ENCODE results near the gene MSH5. TPM values are rescaled to one million over a fixed set of nuclear protein-coding genes. Genes with fewer than 3 reads are reported as not detected.
"Not testable (repeated sequence)": the region's sequence is repeated elsewhere in the genome, so short reads cannot be mapped to it uniquely, and the experiment has no call there.

The MSH5 gene
- total and polyA plus RNA-seq, 4 experiments from 2014 or later: 0.95 to 12.1 (median 7.3) TPM

DNA sequence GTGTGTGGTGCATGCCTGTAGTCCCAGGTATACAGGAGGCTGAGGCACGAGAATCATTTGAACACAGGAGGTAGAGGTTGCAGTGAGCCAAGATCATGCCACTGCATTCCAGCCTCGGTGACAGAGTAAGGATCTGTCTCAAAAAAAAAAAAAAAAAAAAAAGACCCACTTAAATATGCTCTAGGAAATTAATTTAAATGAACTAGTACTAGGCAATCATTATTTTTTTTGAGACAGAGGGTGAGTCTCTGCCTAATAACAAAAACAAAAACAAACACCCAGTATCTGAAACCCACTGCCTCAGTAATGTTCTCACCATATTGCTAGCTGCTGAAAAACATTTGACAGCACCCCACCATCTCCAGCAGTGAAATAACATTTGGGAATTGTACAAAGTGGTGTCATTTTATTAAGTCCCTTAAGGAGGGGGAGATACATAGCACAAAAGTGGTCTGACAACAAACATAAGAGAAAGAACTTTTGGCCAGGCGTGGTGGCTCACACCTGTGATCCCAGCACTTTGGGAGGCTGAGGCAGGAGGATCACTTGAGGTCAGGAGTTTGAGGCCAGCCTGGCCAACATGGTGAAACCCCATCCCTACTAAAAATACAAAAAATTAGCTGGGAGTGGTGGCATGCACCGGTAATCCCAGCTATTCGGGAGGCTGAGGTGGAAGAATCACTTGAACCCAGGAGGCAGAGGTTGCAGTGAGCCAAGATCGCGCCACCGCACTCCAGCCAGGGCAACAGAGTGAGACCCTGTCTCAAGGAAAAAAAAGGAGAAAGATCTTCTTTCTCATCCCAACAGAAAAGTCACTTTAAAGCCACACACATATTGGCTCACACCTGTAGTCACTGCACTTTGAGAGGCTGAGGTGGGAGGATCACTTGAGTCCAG lies 61.5 kb downstream of the MSH5 start:
- H3K27ac Mint-ChIP-seq: peak overlapping the region in 1 of 7 donors; percentile 22
- H3K4me1 ChIP-seq (ENCODE audit: insufficient read depth, low read length): peaks cover 40% of the 10 kb centered on the region
- intact Hi-C loops (cut with micrococcal nuclease); H3K36me3 ChIP-seq (ENCODE audit: insufficient read depth, low read length); H3K9me3 Mint-ChIP-seq; H3K4me3 Mint-ChIP-seq; DNase-seq; H3K9me3 ChIP-seq (ENCODE audit: control insufficient read depth in 1 of 2, low read length in 2 of 2); H3K27ac ChIP-seq (ENCODE audit: low read depth, low read length); H3K27me3 ChIP-seq (ENCODE audit: insufficient read depth, low read length); H3K27me3 Mint-ChIP-seq; H3K4me3 ChIP-seq (ENCODE audit: low read length in 2 of 2): not testable (repeated sequence)
- H3K4me1 Mint-ChIP-seq: peaks cover 18 to 47% (median 29%) of the 10 kb centered on the region in 4 donors
- ChIA-PET POLR2A (ENCODE audit: partially characterized antibody) (interaction anchor here (0.9 to 6.5 kb wide), 2 partner anchors 12 to 61 kb away, joined by 3 to 73 read pairs; partner anchors contain the start of genes HSPA1A and HSPA1L), CTCF (ENCODE audit: partially characterized antibody) (interaction anchor here (2.2 kb wide), 1 partner anchor 12 kb away, joined by 5 read pairs; no protein-coding TSS in a partner anchor)
- peaks cover 5 to 15% of the 10 kb centered on the region in 2 donors for H3K36me3 Mint-ChIP-seq

DNA sequence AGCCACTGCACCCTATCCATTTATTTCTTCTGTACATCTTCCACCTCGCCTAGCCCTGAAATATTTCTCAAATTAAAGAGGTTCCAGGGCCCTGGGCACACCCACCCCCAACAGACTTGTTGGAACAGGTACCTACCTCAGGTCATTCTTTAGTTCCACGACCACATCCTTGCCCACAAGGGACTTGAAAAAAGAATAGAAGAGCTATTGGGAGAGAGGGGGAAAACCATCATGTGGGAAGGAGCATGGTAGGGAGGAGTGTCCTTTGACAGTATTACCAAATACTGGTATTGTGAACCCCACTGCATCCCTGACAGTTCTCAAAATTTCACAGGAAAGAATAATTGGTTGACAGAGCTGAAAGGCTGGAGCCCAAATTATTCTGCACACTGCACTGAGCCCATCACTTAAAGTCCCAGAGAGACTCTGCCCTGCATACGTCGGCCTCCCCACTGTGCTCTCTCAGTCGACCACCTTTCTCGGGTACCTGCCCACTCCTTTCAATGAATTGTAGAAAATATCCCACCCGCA lies 66.2 kb downstream of the MSH5 start:
- Mint-ChIP-seq H3K36me3 (peaks cover 20 to 41% of the 10 kb centered on the region in 2 donors), H3K9me3 (no peaks in the 10 kb centered on the region), H3K4me3 (peak overlapping the region; percentile 86 to 97 (median 90)), H3K27me3 (no peaks in the 10 kb centered on the region), H3K4me1 (peaks cover 11 to 33% (median 27%) of the 10 kb centered on the region in 4 donors), H3K27ac (peak overlapping the region; percentile 89 to 97 (median 93))
- CTCF ChIA-PET (ENCODE audit: partially characterized antibody): interaction anchor here (1.1 to 3.7 kb wide), 8 partner anchors 10 to 75 kb away, joined by 5 to 20 read pairs (median 10); partner anchors contain the start of genes CLIC1 and VARS1
- peak overlapping the region; percentile 84 to 89 for H3K4me3 ChIP-seq (ENCODE audit: low read length in 2 of 2)
- peaks cover 22% of the 10 kb centered on the region for H3K4me1 ChIP-seq (ENCODE audit: insufficient read depth, low read length)
- H3K27me3 ChIP-seq (ENCODE audit: insufficient read depth, low read length): no peaks in the 10 kb centered on the region
- intact Hi-C loops (cut with micrococcal nuclease): loop anchor here (1.0 kb wide), 1 partner anchor 11 kb away; the partner anchor contains the start of gene VARS1
- peak overlapping the region; percentile 80 for H3K27ac ChIP-seq (ENCODE audit: low read depth, low read length)
- H3K9me3 ChIP-seq (ENCODE audit: control insufficient read depth in 1 of 2, low read length in 2 of 2): no peaks in the 10 kb centered on the region
- peaks cover 11% of the 10 kb centered on the region for H3K36me3 ChIP-seq (ENCODE audit: insufficient read depth, low read length)
- POLR2A ChIA-PET (ENCODE audit: partially characterized antibody): interaction anchor here (0.6 to 6.2 kb wide), 22 partner anchors 9 to 609 kb away, joined by 3 to 93 read pairs (median 6); partner anchors contain the start of genes ABHD16A, BAG6, CLIC1 and CSNK2B
- DNase-seq: no peak

DNA sequence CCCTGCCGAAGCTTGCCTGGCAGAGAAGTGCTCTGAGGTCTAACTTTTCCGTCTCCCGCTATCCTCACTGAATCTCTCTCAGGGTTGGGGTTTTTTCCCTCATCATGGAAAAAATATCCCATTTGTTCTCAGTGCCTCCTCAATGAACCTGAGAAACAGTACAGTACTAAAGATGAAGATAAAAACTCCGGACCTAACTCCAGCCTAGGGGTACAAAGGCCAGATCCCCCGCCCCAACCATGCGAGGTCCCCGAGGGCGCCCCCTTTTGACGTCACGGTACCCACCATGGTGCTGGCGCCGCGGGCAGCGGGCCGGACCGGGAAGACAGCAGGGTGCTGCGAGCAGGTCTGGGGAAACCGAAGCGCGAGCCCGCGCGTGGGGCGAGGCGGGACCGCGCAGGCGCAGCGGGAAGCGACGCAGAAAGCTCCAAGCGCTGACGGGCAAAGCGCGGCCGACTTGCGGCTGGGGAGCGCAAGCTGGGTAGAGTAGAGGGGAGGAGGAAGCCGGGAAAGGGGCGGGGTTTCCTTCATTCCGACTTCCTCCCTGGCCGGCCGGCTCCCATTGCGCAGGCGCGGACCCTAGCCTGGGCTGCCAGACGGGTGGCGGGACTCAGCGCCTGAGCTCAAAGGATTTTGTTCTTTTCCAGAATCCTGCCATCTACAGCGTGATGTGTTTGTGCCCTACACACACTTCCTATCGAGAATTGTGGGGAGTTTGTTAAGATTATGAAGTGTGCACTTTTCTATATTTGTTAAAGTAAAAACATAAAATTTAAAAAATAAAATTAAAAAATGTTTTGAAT lies 66.9 kb downstream of the MSH5 start, which contains the start of gene LSM2:
Gene LSM2, minus strand, starts transcription at position 497 of the 803 bp plus-strand sequence. Its CDS starts 209 bp downstream, at position 288.
- Histone ChIP-seq H3K4me1 (ENCODE audit: insufficient read depth, low read length) (peaks cover 23% of the 10 kb centered on the region), H3K27ac (ENCODE audit: low read depth, low read length) (peak within 1 kb of the TSS; percentile 80), H3K36me3 (ENCODE audit: insufficient read depth, low read length) (peaks cover 16% of the 10 kb centered on the region), H3K9me3 (ENCODE audit: control insufficient read depth in 1 of 2, low read length in 2 of 2) (no peaks in the 10 kb centered on the region), H3K27me3 (ENCODE audit: insufficient read depth, low read length) (no peaks in the 10 kb centered on the region), H3K4me3 (ENCODE audit: low read length in 2 of 2) (peak within 1 kb of the TSS; percentile 84 to 89)
- Mint-ChIP-seq H3K27ac (peak within 1 kb of the TSS; percentile 89 to 97 (median 93)), H3K27me3 (no peaks in the 10 kb centered on the region), H3K36me3 (peaks cover 23 to 41% of the 10 kb centered on the region in 2 donors), H3K4me3 (peak within 1 kb of the TSS; percentile 86 to 97 (median 90)), H3K4me1 (peaks cover 11 to 37% (median 27%) of the 10 kb centered on the region in 4 donors), H3K9me3 (no peaks in the 10 kb centered on the region)
- peak; percentile 97 to 98 (median 97) for DNase-seq
- ChIA-PET CTCF (ENCODE audit: partially characterized antibody) (interaction anchor here (0.6 to 3.7 kb wide), 14 partner anchors 8 to 142 kb away, joined by 3 to 20 read pairs (median 7); partner anchors contain the start of genes CLIC1, GPANK1, HSPA1A and HSPA1L), POLR2A (ENCODE audit: partially characterized antibody) (interaction anchor here (0.7 to 6.2 kb wide), 30 partner anchors 8 to 609 kb away, joined by 3 to 93 read pairs (median 6); partner anchors contain the start of genes ABHD16A, BAG6, CLIC1 and CSNK2B)
- intact Hi-C loops (cut with micrococcal nuclease): loop anchor here (1.0 kb wide), 1 partner anchor 11 kb away; the partner anchor contains the start of gene VARS1

DNA sequence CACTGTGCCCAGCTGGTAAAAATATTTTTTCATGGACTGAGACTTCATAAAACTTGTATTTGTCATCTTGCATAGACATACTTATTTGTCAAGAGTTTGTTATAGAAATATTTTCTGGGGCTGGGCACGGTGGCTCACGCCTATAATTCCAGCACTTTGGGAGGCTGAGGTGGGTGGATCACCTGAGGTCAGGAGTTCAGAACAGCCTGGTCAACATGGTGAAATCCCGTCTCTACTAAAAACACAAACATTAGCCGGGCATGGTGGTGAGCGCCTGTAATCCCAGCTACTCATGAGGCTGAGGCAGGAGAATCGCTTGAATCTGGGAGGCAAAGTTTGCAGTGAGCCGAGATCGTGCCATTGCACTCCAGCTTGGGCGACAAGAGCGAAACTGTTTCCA lies 68.8 kb downstream of the MSH5 start:
- ChIA-PET POLR2A (ENCODE audit: partially characterized antibody) (interaction anchor here (4.0 to 6.2 kb wide), 3 partner anchors 9 to 71 kb away, joined by 32 to 93 read pairs (median 63); partner anchors contain the start of genes CLIC1, MSH5 and VARS1), CTCF (ENCODE audit: partially characterized antibody) (interaction anchor here (1.2 to 3.7 kb wide), 3 partner anchors 9 to 13 kb away, joined by 3 to 12 read pairs (median 4); partner anchors contain the start of gene VARS1)
- H3K27ac ChIP-seq (ENCODE audit: low read depth, low read length); H3K4me3 Mint-ChIP-seq; H3K9me3 ChIP-seq (ENCODE audit: control insufficient read depth in 1 of 2, low read length in 2 of 2); H3K4me3 ChIP-seq (ENCODE audit: low read length in 2 of 2); intact Hi-C loops (cut with micrococcal nuclease); H3K27me3 ChIP-seq (ENCODE audit: insufficient read depth, low read length); DNase-seq; H3K27me3 Mint-ChIP-seq; H3K9me3 Mint-ChIP-seq: not testable (repeated sequence)
- Mint-ChIP-seq H3K27ac (peak overlapping the region in 1 of 7 donors; percentile 43), H3K36me3 (peaks cover 22 to 45% of the 10 kb centered on the region in 2 donors), H3K4me1 (peaks cover 23 to 48% (median 37%) of the 10 kb centered on the region in 4 donors)
- Histone ChIP-seq H3K36me3 (ENCODE audit: insufficient read depth, low read length) (peaks cover 16% of the 10 kb centered on the region), H3K4me1 (ENCODE audit: insufficient read depth, low read length) (peaks cover 42% of the 10 kb centered on the region)

DNA sequence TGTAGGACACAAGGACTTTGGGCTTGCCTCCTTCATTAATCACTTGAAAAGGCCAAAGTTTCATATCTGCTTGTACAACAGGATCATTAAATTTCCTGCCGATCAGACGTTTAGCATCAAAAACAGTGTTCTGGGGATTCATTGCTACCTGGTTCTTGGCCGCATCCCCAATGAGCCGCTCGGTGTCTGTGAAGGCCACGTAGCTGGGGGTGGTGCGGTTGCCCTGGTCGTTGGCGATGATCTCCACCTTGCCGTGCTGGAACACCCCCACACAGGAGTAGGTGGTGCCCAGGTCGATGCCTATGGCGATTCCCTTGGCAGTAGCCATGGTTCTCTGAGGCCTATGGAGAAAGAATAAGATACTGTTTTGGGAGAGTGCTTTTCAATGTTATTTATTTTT lies 71.8 kb downstream of the MSH5 start:
- H3K27me3 ChIP-seq (ENCODE audit: insufficient read depth, low read length): no peaks in the 10 kb centered on the region
- Mint-ChIP-seq H3K9me3 (peaks cover 0 to 2% (median 0%) of the 10 kb centered on the region in 8 donors), H3K27me3 (no peaks in the 10 kb centered on the region), H3K36me3 (peaks cover 22 to 38% of the 10 kb centered on the region in 2 donors), H3K27ac (peak overlapping the region in 5 of 7 donors; percentile 17 to 94 (median 72)), H3K4me1 (peaks cover 21 to 54% (median 33%) of the 10 kb centered on the region in 4 donors), H3K4me3 (peak overlapping the region in 5 of 8 donors; percentile 57 to 96 (median 80))
- H3K36me3 ChIP-seq (ENCODE audit: insufficient read depth, low read length): peaks cover 16% of the 10 kb centered on the region
- ChIA-PET POLR2A (ENCODE audit: partially characterized antibody) (interaction anchor here (0.6 to 5.7 kb wide), 5 partner anchors 12 to 312 kb away, joined by 3 to 73 read pairs (median 6); partner anchors contain the start of genes HSPA1B and VARS1), CTCF (ENCODE audit: partially characterized antibody) (interaction anchor here (0.9 to 1.4 kb wide), 3 partner anchors 13 to 100 kb away, joined by 3 to 4 read pairs (median 3); no protein-coding TSS in a partner anchor)
- intact Hi-C loops (cut with micrococcal nuclease): no loop called here
- no peak for DNase-seq
- no peak overlapping the region for H3K4me3 ChIP-seq (ENCODE audit: low read length in 2 of 2)
- no peaks in the 10 kb centered on the region for H3K9me3 ChIP-seq (ENCODE audit: control insufficient read depth in 1 of 2, low read length in 2 of 2)
- peaks cover 33% of the 10 kb centered on the region for H3K4me1 ChIP-seq (ENCODE audit: insufficient read depth, low read length)
- no peak overlapping the region for H3K27ac ChIP-seq (ENCODE audit: low read depth, low read length)
